HepG2 (cell line): ENCODE data around the gene EOMES. TPM values are rescaled to one million over a fixed set of nuclear protein-coding genes. Genes with fewer than 3 reads are reported as not detected.

Source experiments
- ATAC-seq: fragments of 200-7000 bp; cut with Tn5 transposase; 3 replicates; pipeline ENCODE4 v1.9.1; 2020; ENCODE audit warnings: mild to moderate bottlenecking, moderate library complexity
- BruUV-seq: library from RNA; stranded (reverse); fragments of 400-500 nt; replicated peaks from 2 replicates; lab custom pipeline; 2021; lab: Mats Ljungman, UMichigan
- CTCF ChIA-PET: fragments of 300-600 bp; formaldehyde crosslinking; extraction: SDS; loops from one replicate; lab custom pipeline; 2021; ENCODE audit warnings: low total read pairs, inconsistent platforms, low intra/inter-chr PET ratio; lab: Yijun Ruan, JAX
- POLR2A ChIA-PET: fragments of 350-600 bp; sonication (Branson Sonifier 250); formaldehyde crosslinking; loops from one replicate; lab custom pipeline; 2020; ENCODE audit warnings: antibody characterized with exemption, inconsistent platforms; lab: Yijun Ruan, JAX
- DNase-seq: peaks from one replicate; pipeline ENCODE4 v3.0.0-alpha.2; 2015; ENCODE audit warnings: low spot score
- FAIRE-seq: peaks from 3 replicates; lab custom pipeline; 2011; peaks lifted over from hg19 to GRCh38; lab: Jason Lieb, UNC
- H2AFZ ChIP-seq: one replicate; pipeline ENCODE4 v1.6.1; 2011; ENCODE audit warnings: low read length, inconsistent platforms
- H3K27ac ChIP-seq: fragments of 300-600 bp; 3 replicates; pipeline ENCODE4 v1.8.0; 2011; ENCODE audit warnings: mixed run types, mild to moderate bottlenecking, mixed read lengths, low read length, inconsistent platforms; ENCODE audit not compliant: insufficient read depth; ENCODE audit errors: extremely low read length
- H3K27me3 ChIP-seq, 2 experiments: fragments of 200-600 bp in 1 of 2; 2 replicates in 1 of 2; 3 replicates in 1 of 2; pipeline versions ENCODE4 v1.6.0 to v1.8.0; 2011; ENCODE audit warnings: low read length in 2 of 2, mild to moderate bottlenecking in 2 of 2, moderate library complexity in 2 of 2, inconsistent platforms in 1 of 2; ENCODE audit not compliant: insufficient read depth in 2 of 2, control insufficient read depth in 1 of 2
- H3K36me3 ChIP-seq, 2 experiments: fragments of 200-600 bp in 1 of 2; replicated peaks in 1 of 2; 2 replicates in 1 of 2; 3 replicates in 1 of 2; pipeline versions ENCODE4 v1.5.1 to v1.8.0; 2011; ENCODE audit warnings: low read length in 2 of 2, inconsistent platforms in 1 of 2; ENCODE audit not compliant: insufficient read depth in 2 of 2, control insufficient read depth in 1 of 2
- H3K4me1 ChIP-seq: 2 replicates; pipeline ENCODE4 v1.5.1; 2012; ENCODE audit warnings: low read length, inconsistent platforms; ENCODE audit not compliant: insufficient read depth
- H3K4me2 ChIP-seq: 2 replicates; pipeline ENCODE4 v1.6.0; 2011; ENCODE audit warnings: low read depth, low read length, inconsistent platforms
- H3K4me3 ChIP-seq, 3 experiments: fragments of 200-600 bp in 1 of 3; sonication (generic), shearing (Covaris generic) in 1 of 3; replicated peaks in 1 of 3; 2 replicates each; pipeline ENCODE4 v1.5.1; 2011 to 2016; ENCODE audit warnings: low read length in 3 of 3, inconsistent platforms in 2 of 3, low read depth in 2 of 3, mild to moderate bottlenecking in 2 of 3, control low read depth in 1 of 3, mixed read lengths in 1 of 3; ENCODE audit not compliant: insufficient read depth in 1 of 3
- H3K79me2 ChIP-seq: one replicate; pipeline ENCODE4 v1.6.1; 2011; ENCODE audit warnings: low read length, inconsistent platforms; ENCODE audit not compliant: insufficient read depth
- H3K9ac ChIP-seq: 2 replicates; pipeline ENCODE4 v1.6.0; 2011; ENCODE audit warnings: mild to moderate bottlenecking, low read depth, low read length, inconsistent platforms; ENCODE audit not compliant: insufficient read depth
- H3K9me3 ChIP-seq: 2 replicates; pipeline ENCODE4 v1.5.1; 2012; ENCODE audit warnings: mild to moderate bottlenecking, low read length
- H4K20me1 ChIP-seq: 2 replicates; pipeline ENCODE4 v1.6.0; 2011; ENCODE audit warnings: inconsistent platforms, mild to moderate bottlenecking, low read length, moderate library complexity; ENCODE audit not compliant: insufficient read depth
- IKZF1 ChIP-seq: fragments of 450-650 bp; IDR thresholded peaks from 2 replicates; pipeline ENCODE4 v1.7.1; 2016
- SALL1 ChIP-seq: sonication (generic); formaldehyde crosslinking; IDR thresholded peaks from 2 replicates; pipeline ENCODE4 v1.8.0; 2022; ENCODE audit warnings: mild to moderate bottlenecking, missing genetic modification reagents
- ZNF253 ChIP-seq: sonication (generic); formaldehyde crosslinking; IDR thresholded peaks from 2 replicates; pipeline ENCODE4 v1.8.0; 2022; ENCODE audit warnings: mild to moderate bottlenecking, missing genetic modification reagents, borderline replicate concordance
- ZNF501 ChIP-seq: sonication (generic); formaldehyde crosslinking; IDR thresholded peaks from 2 replicates; pipeline ENCODE4 v1.5.1; 2020; ENCODE audit warnings: mild to moderate bottlenecking, moderate library complexity, missing genetic modification reagents
- ZNF605 ChIP-seq: sonication (generic); formaldehyde crosslinking; IDR thresholded peaks from 2 replicates; pipeline ENCODE4 v1.8.0; 2022; ENCODE audit warnings: mild to moderate bottlenecking, missing genetic modification reagents
- WGBS: methylation state at CpG from one replicate; pipeline ENCODE4 v1.1.6; 2017; ENCODE audit warnings: low lambda C conversion rate; 5-methylcytosine and 5-hydroxymethylcytosine counted together
- in situ Hi-C: cut with HindIII; loops from 2 replicates; pipeline ENCODE4 v1.10.0; 2017; ENCODE audit warnings: low pct_unique_long_range_greater_than_20kb; ENCODE audit not compliant: extremely low pct_ligation_motif_present
- intact Hi-C: fragments of 100-400 bp; cut with micrococcal nuclease; formaldehyde crosslinking; loops from one replicate; pipeline ENCODE4 v1.10.0; 2022; ENCODE audit not compliant: unreplicated experiment
- polyA plus RNA-seq, 8 experiments: library from polyadenylated mRNA; depleted of rRNA in 3 of 8; stranded (reverse) in 7 of 8; unstranded in 1 of 8; fragments of >200 nt; fragmentation: Illumina TruSeq in 4 of 8; extraction: Trizol in 4 of 8; gene quantifications; 2 replicates each; pipeline versions ENCODE4 v1.2.1 to v1.2.3, GENCODE V29; 2011 to 2016; ENCODE audit warnings: low read depth in 4 of 8, missing spikeins in 1 of 8, mixed read lengths in 1 of 8; ENCODE audit not compliant: insufficient read depth in 1 of 8
- total RNA-seq, 5 experiments: library from RNA; depleted of rRNA; stranded (reverse); fragments of >200 nt; fragmentation: Illumina TruSeq; extraction: Trizol; gene quantifications; 2 replicates each; pipeline ENCODE4 v1.2.3, GENCODE V29; 2016; ENCODE audit warnings: low read depth in 1 of 5
- TF ChIP-seq, protein P1 (sequence below): sonication (generic); formaldehyde crosslinking; IDR thresholded peaks from 2 replicates; pipeline ENCODE4 v1.4.0; 2020; ENCODE audit warnings: mild to moderate bottlenecking, missing genetic modification reagents, borderline replicate concordance
- TF ChIP-seq, protein P2 (sequence below), 2 experiments: sonication (generic) in 1 of 2; formaldehyde crosslinking in 1 of 2; IDR thresholded peaks; 2 replicates each; pipeline versions ENCODE4 v1.4.0 to v1.6.1; 2018 to 2020; ENCODE audit warnings: missing genetic modification reagents in 2 of 2, borderline replicate concordance in 1 of 2, low read depth in 1 of 2, mild to moderate bottlenecking in 1 of 2, missing biosample characterization in 1 of 2

EOMES gene
- total and polyA plus RNA-seq, 2 of the 13 experiments (the other 11 are each of a cell fraction or from before 2014, with no cell fraction given): 0.11 to 0.12 TPM

DNA sequence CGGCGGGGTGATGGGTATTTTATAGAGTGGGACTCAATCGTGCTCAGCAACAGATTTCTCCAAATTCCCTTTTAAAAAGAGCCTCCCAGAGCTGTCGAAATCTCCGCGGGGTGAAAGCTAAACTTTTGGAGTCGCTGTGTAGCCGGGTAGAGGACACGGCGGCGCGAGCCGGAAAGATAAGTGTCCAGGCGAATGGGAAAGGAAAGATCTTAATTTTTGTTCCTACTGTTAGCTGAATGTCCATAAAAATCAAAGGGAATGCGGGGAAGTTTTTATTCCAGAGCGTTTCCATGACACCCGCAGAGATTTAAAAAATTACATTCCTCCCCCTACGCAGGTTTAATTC is 9.1 kb downstream of the EOMES start:
- H3K9ac ChIP-seq: no peak overlapping the region
- WGBS: 4% methylated on average over 18 of the region's 18 CpGs
- ATAC-seq (peak; percentile 21), DNase-seq (no peak), FAIRE-seq (no peak)
- H3K36me3 ChIP-seq: no peaks in the 10 kb centered on the region
- in situ Hi-C loops: loop anchor here (5.0 kb wide), 1 partner anchor 609 kb away; no protein-coding TSS in a partner anchor
- POLR2A ChIA-PET: no interaction called here
- H3K9me3 ChIP-seq: no peaks in the 10 kb centered on the region
- CTCF ChIA-PET: no interaction called here
- H3K4me3 ChIP-seq: peak overlapping the region; percentile 7 to 71 (median 58); a peak in 4 of 6 replicates
- H3K4me2 ChIP-seq: peak overlapping the region; percentile 97
- H3K79me2 ChIP-seq: no peaks in the 10 kb centered on the region
- H4K20me1 ChIP-seq: 0 out of 2 replicates have a peak, but pooled peaks cover 3% of the 10 kb centered on the region
- peaks cover 12 to 56% of the 10 kb centered on the region in 2 experiments for H3K27me3 ChIP-seq
- intact Hi-C loops: loop anchor here (5.0 to 10.0 kb wide), 3 partner anchors 172 to 574 kb away; partner anchors contain the start of gene CMC1
- no peak overlapping the region for H3K27ac ChIP-seq
- no TSS peak for BruUV-seq
- TF ChIP-seq IKZF1 (no peak), ZNF605 (0 out of 2 replicates have a peak, but pooled peaks have one; percentile 27)
- H3K4me1 ChIP-seq: peaks cover 34% of the 10 kb centered on the region
- no peak overlapping the region for H2AFZ ChIP-seq

GRCh38 chr3:27712136-27713077 is 9.7 kb downstream of the EOMES start:
- POLR2A ChIA-PET: interaction anchor here (0.9 kb wide), 1 partner anchor 530 kb away, joined by 4 read pairs; no protein-coding TSS in a partner anchor
- no peak overlapping the region for H2AFZ ChIP-seq
- H3K27me3 ChIP-seq: peaks cover 12 to 51% of the 10 kb centered on the region in 2 experiments
- intact Hi-C loops (loop anchor here (1.0 to 10.0 kb wide), 4 partner anchors 172 to 616 kb away; partner anchors contain the start of gene CMC1), in situ Hi-C loops (loop anchor here (5.0 kb wide), 1 partner anchor 610 kb away; no protein-coding TSS in a partner anchor)
- CTCF ChIA-PET: interaction anchor here (0.9 to 1.3 kb wide), 2 partner anchors 574 to 616 kb away, joined by 4 to 7 read pairs; no protein-coding TSS in a partner anchor
- 0 out of 2 replicates have a peak, but pooled peaks cover 3% of the 10 kb centered on the region for H4K20me1 ChIP-seq
- BruUV-seq: no TSS peak
- peak overlapping the region; percentile 42 to 71 (median 58); a peak in 5 of 6 replicates for H3K4me3 ChIP-seq
- WGBS: 11% methylated on average over 30 of the region's 49 CpGs
- DNase-seq (peak; percentile 55), FAIRE-seq (no peak), ATAC-seq (peak; percentile 94)
- H3K4me1 ChIP-seq: peaks cover 34% of the 10 kb centered on the region
- H3K36me3 ChIP-seq: no peaks in the 10 kb centered on the region
- H3K9ac ChIP-seq: no peak overlapping the region
- peak overlapping the region; percentile 97 for H3K4me2 ChIP-seq
- no peaks in the 10 kb centered on the region for H3K9me3 ChIP-seq
- H3K27ac ChIP-seq: no peak overlapping the region
- no peaks in the 10 kb centered on the region for H3K79me2 ChIP-seq
- TF ChIP-seq ZNF253 (no peak), SALL1 (CRISPR knock-in tag) (peak; percentile 43), ZNF501 (0 out of 2 replicates have a peak, but pooled peaks have one; percentile 23)
- TF ChIP-seq, protein P1, sequence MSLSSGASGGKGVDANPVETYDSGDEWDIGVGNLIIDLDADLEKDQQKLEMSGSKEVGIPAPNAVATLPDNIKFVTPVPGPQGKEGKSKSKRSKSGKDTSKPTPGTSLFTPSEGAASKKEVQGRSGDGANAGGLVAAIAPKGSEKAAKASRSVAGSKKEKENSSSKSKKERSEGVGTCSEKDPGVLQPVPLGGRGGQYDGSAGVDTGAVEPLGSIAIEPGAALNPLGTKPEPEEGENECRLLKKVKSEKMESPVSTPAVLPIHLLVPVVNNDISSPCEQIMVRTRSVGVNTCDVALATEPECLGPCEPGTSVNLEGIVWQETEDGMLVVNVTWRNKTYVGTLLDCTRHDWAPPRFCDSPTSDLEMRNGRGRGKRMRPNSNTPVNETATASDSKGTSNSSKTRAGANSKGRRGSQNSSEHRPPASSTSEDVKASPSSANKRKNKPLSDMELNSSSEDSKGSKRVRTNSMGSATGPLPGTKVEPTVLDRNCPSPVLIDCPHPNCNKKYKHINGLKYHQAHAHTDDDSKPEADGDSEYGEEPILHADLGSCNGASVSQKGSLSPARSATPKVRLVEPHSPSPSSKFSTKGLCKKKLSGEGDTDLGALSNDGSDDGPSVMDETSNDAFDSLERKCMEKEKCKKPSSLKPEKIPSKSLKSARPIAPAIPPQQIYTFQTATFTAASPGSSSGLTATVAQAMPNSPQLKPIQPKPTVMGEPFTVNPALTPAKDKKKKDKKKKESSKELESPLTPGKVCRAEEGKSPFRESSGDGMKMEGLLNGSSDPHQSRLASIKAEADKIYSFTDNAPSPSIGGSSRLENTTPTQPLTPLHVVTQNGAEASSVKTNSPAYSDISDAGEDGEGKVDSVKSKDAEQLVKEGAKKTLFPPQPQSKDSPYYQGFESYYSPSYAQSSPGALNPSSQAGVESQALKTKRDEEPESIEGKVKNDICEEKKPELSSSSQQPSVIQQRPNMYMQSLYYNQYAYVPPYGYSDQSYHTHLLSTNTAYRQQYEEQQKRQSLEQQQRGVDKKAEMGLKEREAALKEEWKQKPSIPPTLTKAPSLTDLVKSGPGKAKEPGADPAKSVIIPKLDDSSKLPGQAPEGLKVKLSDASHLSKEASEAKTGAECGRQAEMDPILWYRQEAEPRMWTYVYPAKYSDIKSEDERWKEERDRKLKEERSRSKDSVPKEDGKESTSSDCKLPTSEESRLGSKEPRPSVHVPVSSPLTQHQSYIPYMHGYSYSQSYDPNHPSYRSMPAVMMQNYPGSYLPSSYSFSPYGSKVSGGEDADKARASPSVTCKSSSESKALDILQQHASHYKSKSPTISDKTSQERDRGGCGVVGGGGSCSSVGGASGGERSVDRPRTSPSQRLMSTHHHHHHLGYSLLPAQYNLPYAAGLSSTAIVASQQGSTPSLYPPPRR: no peak
- TF ChIP-seq, protein P2, sequence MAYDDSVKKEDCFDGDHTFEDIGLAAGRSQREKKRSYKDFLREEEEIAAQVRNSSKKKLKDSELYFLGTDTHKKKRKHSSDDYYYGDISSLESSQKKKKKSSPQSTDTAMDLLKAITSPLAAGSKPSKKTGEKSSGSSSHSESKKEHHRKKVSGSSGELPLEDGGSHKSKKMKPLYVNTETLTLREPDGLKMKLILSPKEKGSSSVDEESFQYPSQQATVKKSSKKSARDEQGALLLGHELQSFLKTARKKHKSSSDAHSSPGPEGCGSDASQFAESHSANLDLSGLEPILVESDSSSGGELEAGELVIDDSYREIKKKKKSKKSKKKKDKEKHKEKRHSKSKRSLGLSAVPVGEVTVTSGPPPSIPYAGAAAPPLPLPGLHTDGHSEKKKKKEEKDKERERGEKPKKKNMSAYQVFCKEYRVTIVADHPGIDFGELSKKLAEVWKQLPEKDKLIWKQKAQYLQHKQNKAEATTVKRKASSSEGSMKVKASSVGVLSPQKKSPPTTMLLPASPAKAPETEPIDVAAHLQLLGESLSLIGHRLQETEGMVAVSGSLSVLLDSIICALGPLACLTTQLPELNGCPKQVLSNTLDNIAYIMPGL (CRISPR knock-in tag; IDR thresholded peaks at IDR 0.05; ENCODE audit: borderline replicate concordance in 1 of 2, low read depth in 1 of 2): peak in 1 of 2 experiments; percentile 48; a peak in 1 of 4 replicates
